HG03039 (cell line): ENCODE data around the gene UBE2M.
"Not testable (repeated sequence)": the region's sequence is repeated elsewhere in the genome, so short reads cannot be mapped to it uniquely, and the experiment has no call there.

ENCODE experiments used
- ATAC-seq: cut with Tn5 transposase; IDR thresholded peaks from one replicate; pipeline ENCODE4 v1.9.1; 2021; ENCODE audit warnings: mild to moderate bottlenecking, moderate library complexity; ENCODE audit not compliant: unreplicated experiment

Gene UBE2M

DNA sequence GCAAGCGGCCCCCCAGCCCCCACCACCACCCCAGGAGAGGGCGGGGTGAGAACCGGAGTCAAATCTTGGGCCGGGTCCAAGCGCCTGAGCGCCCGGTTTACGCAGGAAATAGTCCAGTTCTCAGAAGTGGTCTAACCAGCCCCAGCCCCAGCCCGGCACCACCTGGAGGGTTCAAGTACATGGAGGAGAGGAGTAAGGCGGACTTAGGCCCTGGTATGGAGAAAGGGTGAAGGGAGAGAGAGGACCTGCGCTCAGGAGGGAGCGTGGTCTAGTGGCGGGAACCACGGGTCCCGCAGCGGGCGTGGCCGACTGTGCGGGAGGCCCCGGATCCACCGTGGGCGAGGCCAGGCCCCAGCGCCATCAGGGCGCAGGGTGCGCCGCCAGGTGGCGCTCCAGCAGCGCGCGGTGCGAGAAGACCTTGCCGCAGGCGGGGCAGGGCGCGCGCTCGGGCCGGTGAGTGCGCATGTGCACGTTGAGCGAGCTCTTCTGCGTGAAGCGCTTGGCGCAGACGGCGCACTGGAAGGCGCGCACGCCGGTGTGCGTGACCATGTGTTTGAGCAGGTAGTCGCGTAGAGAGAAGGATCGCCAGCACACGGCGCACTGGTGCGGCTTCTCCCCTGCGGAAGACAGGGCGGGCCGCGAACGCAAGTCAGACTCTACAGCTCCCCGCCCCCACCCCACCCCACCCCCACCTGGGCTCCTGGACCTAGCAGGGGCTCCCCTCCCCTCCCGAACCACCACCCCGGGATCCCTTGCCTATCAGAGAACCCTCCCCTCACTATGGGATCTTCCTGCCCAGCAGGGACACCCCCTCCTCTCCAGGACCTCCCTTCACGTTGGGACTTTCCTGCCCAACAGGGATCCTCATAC lies 44.5 kb downstream of the UBE2M start:
- ATAC-seq: peak; percentile 63

DNA sequence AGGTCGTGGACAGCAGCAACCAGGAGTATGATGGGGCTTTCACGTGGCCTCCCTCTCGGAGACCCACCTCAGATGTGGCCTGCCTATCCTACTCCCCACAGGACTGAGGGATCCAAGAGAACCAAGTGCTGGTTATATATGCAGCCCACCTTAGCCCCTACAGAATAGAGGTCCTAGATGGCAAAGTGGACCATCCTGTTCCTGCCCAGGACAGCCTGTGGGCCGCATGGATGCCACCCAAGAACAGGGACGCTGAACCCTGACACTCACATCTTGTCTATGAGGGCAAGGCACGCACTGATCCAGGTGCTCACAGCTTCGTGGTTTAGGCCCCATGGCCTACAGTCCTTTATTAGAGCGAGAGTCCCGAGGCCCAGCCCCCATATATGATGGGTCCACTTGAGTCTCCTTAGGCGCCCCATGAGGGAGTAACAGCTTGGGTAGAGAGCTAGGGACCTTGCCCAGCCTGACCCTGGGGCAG lies 45.2 kb downstream of the UBE2M start:
- no peak for ATAC-seq

DNA sequence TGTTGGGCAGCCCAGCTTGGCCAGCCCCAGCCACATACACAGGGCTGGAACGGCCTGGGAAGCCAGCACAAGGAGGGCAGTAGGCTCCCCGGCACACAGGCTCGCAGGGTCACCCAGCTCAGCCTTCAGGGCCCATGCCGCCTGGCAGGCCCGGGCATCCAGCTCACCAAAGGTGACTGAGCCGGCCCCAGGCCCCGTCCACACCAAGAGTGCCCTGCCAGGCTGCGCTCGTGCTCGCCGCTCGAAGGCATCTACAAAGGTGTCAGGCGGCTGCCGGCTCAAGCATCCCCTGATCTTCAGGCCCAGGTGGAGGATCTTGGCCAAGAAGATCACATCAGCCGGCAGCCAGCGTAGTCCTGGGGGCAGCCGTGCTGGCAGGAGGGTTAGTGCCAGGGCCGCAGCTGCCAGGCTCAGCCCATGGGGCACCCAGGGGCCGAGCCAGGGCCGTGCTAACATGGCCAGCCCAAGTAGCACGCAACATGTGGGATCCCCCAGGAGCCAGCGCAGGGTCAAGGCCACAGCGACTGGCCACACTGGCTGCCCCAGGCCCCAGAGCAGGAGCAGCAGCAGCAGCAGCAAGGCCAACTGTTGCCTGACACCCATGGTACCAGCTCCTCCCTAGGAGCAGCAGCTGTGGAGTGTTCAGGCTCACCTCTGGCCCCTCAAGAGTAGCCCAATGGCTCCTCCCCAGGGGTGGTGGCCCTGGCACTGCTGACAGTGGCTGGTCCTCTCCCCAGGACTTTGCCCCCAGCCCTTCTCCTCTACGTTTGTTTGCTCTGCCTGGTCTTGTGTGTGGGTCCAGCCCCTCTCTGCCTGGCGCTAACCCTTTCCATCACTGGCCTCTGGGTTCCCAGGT lies 46.8 kb downstream of the UBE2M start, which contains the start of gene SLC27A5:
Gene SLC27A5 (minus strand): TSS at position 640 of the 856 bp plus-strand sequence. CDS start 37 bp downstream, at position 603.
- ATAC-seq: no peak

DNA sequence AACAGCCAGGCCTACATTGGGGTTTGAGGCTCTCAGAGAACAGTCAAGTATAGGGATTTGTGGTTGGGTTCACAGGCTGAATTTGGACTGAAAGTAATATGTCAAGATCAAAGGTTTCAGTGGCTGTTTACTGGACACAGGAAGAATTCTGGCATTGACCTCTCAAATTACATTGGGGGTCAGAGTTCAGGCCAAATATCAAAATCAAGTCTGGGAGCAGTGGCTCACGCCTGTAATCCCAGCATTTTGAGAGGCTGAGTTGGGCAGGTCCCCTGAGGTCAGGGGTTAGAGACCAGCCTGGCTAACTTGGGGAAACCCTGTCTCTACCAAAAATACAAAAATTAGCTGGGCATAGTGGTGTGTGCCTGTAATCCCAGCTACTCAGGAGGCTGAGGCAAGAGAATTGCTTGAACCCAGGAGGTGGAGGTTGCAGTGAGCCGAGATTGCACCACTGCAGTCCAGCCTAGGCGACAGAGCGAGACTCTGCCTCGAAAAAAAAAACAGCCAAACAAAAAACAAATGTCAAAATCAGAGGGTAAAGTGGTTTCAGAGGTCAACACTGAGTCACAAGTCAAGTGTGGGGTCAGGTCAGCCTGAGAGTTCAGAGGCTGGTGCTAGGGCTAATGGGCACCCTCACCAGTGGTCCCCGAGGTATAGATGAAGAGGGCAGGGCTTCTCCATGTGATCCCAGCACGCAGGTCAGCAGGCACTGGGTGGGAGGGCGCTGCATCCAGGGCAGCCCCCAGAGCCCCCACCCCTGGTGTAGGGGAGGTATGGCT lies 48.1 kb downstream of the UBE2M start:
- ATAC-seq: no peak

DNA sequence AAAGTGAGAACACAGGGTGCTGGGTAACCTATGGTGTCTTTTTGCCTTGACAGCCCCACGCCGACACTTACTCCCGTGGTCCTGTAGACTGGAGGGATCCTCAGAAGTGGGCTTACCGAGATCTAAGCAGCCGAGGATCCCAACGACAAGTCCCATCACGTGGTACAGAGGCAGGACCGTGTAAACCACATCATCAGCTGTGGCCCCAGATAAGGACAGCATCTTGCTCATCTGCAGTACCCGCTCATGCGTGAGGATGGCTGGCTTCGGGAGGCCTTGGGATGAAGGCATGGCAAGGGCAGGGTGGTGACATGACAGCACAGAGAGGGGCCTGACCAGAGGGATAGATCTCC lies 48.7 kb downstream of the UBE2M start:
- ATAC-seq: no peak

DNA sequence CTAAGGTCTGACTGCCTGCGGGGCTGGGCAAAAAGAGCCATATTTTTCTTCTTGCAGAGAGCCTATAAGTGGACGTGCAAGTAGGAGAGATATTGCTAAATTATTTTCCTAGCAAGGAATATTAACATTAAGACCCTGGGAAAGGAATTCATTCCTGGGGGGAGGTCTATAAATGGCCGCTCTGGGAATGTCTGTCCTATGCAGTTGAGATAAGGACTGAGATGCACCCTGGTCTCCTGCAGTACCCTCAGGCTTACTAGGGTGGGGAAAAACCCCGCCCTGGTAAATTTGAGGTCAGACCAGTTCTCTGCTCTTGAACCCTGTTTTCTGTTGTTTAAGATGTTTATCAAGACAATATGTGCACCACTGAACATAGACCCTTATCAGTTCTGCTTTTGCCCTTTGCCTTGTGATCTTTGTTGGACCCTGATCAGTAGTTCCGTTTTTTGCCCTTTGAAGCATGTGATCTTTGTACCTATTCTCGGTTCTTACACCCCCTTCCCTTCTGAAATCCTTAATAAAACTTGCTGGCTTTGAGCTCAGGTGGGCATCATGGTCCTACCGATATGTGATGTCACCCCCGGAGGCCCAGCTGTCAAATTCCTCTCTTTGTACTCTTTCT lies 50.7 kb downstream of the UBE2M start:
- ATAC-seq: not testable (repeated sequence)
